ENCODE measurements around the gene AKAIN1.

- TF ChIP-seq CTCF (IDR thresholded peaks at IDR 0.05 in 2 of 3, conservative IDR thresholded peaks at IDR 0.05 in 1 of 3; ENCODE audit: control insufficient read depth in 2 of 3, extremely low read depth in 1 of 3, insufficient read depth in 1 of 3, low read depth in 3 of 3, low read length in 3 of 3) (no peak), POLR2A (IDR thresholded peaks at IDR 0.05; ENCODE audit: low read depth, low read length) (no peak), CREB1 (IDR thresholded peaks at IDR 0.05; ENCODE audit: low read depth) (no peak), GABPA (IDR thresholded peaks at IDR 0.05; ENCODE audit: low read depth) (no peak), MYC (IDR thresholded peaks at IDR 0.05; ENCODE audit: insufficient read depth, insufficient read length, insufficient replicate concordance, low read length, severe bottlenecking) (no peak)
Measured at GRCh38 chr18:5167831-5168230, 29.2 kb downstream of the AKAIN1 start.

All from GM12878 (cell line).